ENCODE measurements around the gene NQO1. TPM values are rescaled to one million over a fixed set of nuclear protein-coding genes. Genes with fewer than 3 reads are reported as not detected.

The NQO1 gene
- total and polyA plus RNA-seq, 2 of the 13 experiments (the other 11 are each of a cell fraction or from before 2014, with no cell fraction given): 464 to 1,060 TPM

GRCh38 chr16:69761983-69762813 is 35.8 kb upstream of the NQO1 start, which contains the start of gene WWP2 (continued):
- no peak for TF ChIP-seq DZIP1 (CRISPR knock-in tag; IDR thresholded peaks at IDR 0.05)
- TF ChIP-seq ZKSCAN1 (IDR thresholded peaks at IDR 0.05; ENCODE audit: low read length): no peak
- no peak for TF ChIP-seq ZNF256 (CRISPR knock-in tag; conservative IDR thresholded peaks at IDR 0.05)
- TF ChIP-seq ZBTB42 (CRISPR knock-in tag; IDR thresholded peaks at IDR 0.05): no peak
- TF ChIP-seq KIAA2018 (CRISPR knock-in tag; IDR thresholded peaks at IDR 0.05; ENCODE audit: borderline replicate concordance): no peak
- 0 out of 2 replicates have a peak, but pooled peaks have one; percentile 79 for TF ChIP-seq ISX (CRISPR knock-in tag; conservative IDR thresholded peaks at IDR 0.05)
- TF ChIP-seq SETDB1 (CRISPR knock-in tag; IDR thresholded peaks at IDR 0.05; ENCODE audit: borderline replicate concordance): no peak
- no peak for TF ChIP-seq FOXC1 (CRISPR knock-in tag; IDR thresholded peaks at IDR 0.05; ENCODE audit: borderline replicate concordance)
- no peak for TF ChIP-seq ZBTB46 (CRISPR knock-in tag; IDR thresholded peaks at IDR 0.05; ENCODE audit: borderline replicate concordance)
- no peak for TF ChIP-seq DPF2 (CRISPR knock-in tag; IDR thresholded peaks at IDR 0.05; ENCODE audit: borderline replicate concordance, low read depth)
- TF ChIP-seq GLMP (CRISPR knock-in tag; IDR thresholded peaks at IDR 0.05; ENCODE audit: borderline replicate concordance): no peak
- 0 out of 2 replicates have a peak, but pooled peaks have one; percentile 72 for TF ChIP-seq FLYWCH1 (CRISPR knock-in tag; IDR thresholded peaks at IDR 0.05)
- TF ChIP-seq SIX4 (CRISPR knock-in tag; IDR thresholded peaks at IDR 0.05): no peak
- TF ChIP-seq HNRNPL (IDR thresholded peaks at IDR 0.05; ENCODE audit: low read depth, low read length): no peak
- TF ChIP-seq JUND (CRISPR knock-in tag; IDR thresholded peaks at IDR 0.05): 0 out of 2 replicates have a peak, but pooled peaks have one; percentile 10

All from HepG2 (cell line).